ENCODE measurements around the gene APBB1. TPM values are rescaled to one million over a fixed set of nuclear protein-coding genes. Genes with fewer than 3 reads are reported as not detected.

The APBB1 gene
- polyA plus RNA-seq, 1 of the 3 experiments (the other 2 are of a cell fraction), result 35.9 TPM

DNA sequence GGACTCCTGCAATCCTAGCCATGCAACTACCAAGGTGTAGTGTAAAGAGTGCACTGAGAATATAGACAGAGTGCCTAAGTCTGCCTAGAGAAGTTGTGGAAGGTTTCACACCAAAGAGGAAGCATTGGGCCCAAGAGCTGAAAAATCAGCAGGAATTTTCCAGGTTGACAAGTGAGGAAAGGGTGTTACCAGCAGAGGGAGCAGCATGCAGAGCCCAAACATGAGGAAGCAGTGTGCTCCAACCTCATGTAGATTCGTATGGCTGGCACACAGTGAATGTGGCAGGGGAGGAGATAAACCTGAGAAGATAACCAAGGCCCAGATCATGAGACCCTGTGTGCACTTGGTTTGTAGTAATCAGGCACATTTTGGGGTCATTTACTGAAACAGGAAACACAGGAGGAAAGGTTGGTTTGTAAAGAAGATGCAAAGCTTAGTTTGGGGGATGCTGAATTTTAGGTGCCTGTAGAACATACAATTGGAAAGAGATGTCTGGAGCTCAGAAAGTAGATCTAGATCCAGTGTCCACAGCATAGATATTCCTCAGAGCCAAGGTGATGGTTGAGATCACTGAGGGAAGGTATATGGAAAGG is 20.2 kb upstream of the APBB1 start (continued):
- TF ChIP-seq MXI1 (IDR thresholded peaks at IDR 0.05; ENCODE audit: low read depth, low read length), result peak; percentile 53; the same call in 1 of the 2 replicates

- Histone ChIP-seq H4K20me1 (ENCODE audit: insufficient read depth) (no peaks in the 10 kb centered on the region), H3K36me3 (replicated peaks in 1 of 2; ENCODE audit: control insufficient read depth in 1 of 2, insufficient read depth in 2 of 2, low read length in 1 of 2) (no peaks in the 10 kb centered on the region), H3K27me3 (ENCODE audit: insufficient read depth) (no peaks in the 10 kb centered on the region), H3K9me3 (no peaks in the 10 kb centered on the region), H3F3A (replicated peaks; ENCODE audit: insufficient read depth) (no peaks in the 10 kb centered on the region), H3K9me2 (no peaks in the 10 kb centered on the region), H2AFZ (ENCODE audit: low read depth) (no peak overlapping the region), H3K9ac (no peak overlapping the region), H3K27ac (ENCODE audit: low read depth in 2 of 2, low read length in 1 of 2) (no peak overlapping the region), H3K4me2 (no peak overlapping the region), H3K4me3 (ENCODE audit: low read depth in 2 of 2, low read length in 1 of 2) (no peak overlapping the region), H3K79me2 (ENCODE audit: insufficient read depth) (no peaks in the 10 kb centered on the region), H3K4me1 (ENCODE audit: control insufficient read depth in 1 of 2, insufficient read depth in 2 of 2, low read depth in 1 of 2, low read length in 1 of 2) (peaks cover 0 to 18% of the 10 kb centered on the region in 2 experiments; a peak in 1 of 4 replicates)
- CTCF ChIA-PET, result interaction anchor here (0.7 to 14.7 kb wide), 16 partner anchors 10 to 268 kb away, joined by 3 to 360 read pairs (median 7); no protein-coding TSS in a partner anchor
- 93% methylated on average over 3 of the region's 3 CpGs for WGBS (ENCODE audit: low lambda C conversion rate)
- TF ChIP-seq TAF1 (IDR thresholded peaks at IDR 0.05; ENCODE audit: borderline replicate concordance, low read depth, low read length) (no peak), POLR2AphosphoS5 (IDR thresholded peaks at IDR 0.05; ENCODE audit: low read depth, low read length) (no peak), JUND (IDR thresholded peaks at IDR 0.05) (no peak), MXI1 (IDR thresholded peaks at IDR 0.05; ENCODE audit: low read depth, low read length) (no peak), FOXM1 (IDR thresholded peaks at IDR 0.05; ENCODE audit: low read depth) (no peak), RAD21 (IDR thresholded peaks at IDR 0.05; ENCODE audit: low read length) (no peak), CHD2 (IDR thresholded peaks at IDR 0.05; ENCODE audit: low read length, partially characterized antibody) (no peak), RXRA (IDR thresholded peaks at IDR 0.05; ENCODE audit: borderline replicate concordance, low read depth) (no peak), MAX (IDR thresholded peaks at IDR 0.05; ENCODE audit: low read depth) (no peak), ELF1 (IDR thresholded peaks at IDR 0.05) (no peak), GATA2 (CRISPR knock-in tag; IDR thresholded peaks at IDR 0.05) (no peak), RFX5 (IDR thresholded peaks at IDR 0.05; ENCODE audit: low read length) (no peak)
- TF ChIP-seq, protein P1, sequence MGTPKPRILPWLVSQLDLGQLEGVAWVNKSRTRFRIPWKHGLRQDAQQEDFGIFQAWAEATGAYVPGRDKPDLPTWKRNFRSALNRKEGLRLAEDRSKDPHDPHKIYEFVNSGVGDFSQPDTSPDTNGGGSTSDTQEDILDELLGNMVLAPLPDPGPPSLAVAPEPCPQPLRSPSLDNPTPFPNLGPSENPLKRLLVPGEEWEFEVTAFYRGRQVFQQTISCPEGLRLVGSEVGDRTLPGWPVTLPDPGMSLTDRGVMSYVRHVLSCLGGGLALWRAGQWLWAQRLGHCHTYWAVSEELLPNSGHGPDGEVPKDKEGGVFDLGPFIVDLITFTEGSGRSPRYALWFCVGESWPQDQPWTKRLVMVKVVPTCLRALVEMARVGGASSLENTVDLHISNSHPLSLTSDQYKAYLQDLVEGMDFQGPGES (IDR thresholded peaks at IDR 0.05; ENCODE audit: low read depth, low read length), result no peak
- TF ChIP-seq, protein P2, sequence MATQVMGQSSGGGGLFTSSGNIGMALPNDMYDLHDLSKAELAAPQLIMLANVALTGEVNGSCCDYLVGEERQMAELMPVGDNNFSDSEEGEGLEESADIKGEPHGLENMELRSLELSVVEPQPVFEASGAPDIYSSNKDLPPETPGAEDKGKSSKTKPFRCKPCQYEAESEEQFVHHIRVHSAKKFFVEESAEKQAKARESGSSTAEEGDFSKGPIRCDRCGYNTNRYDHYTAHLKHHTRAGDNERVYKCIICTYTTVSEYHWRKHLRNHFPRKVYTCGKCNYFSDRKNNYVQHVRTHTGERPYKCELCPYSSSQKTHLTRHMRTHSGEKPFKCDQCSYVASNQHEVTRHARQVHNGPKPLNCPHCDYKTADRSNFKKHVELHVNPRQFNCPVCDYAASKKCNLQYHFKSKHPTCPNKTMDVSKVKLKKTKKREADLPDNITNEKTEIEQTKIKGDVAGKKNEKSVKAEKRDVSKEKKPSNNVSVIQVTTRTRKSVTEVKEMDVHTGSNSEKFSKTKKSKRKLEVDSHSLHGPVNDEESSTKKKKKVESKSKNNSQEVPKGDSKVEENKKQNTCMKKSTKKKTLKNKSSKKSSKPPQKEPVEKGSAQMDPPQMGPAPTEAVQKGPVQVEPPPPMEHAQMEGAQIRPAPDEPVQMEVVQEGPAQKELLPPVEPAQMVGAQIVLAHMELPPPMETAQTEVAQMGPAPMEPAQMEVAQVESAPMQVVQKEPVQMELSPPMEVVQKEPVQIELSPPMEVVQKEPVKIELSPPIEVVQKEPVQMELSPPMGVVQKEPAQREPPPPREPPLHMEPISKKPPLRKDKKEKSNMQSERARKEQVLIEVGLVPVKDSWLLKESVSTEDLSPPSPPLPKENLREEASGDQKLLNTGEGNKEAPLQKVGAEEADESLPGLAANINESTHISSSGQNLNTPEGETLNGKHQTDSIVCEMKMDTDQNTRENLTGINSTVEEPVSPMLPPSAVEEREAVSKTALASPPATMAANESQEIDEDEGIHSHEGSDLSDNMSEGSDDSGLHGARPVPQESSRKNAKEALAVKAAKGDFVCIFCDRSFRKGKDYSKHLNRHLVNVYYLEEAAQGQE (IDR thresholded peaks at IDR 0.05; ENCODE audit: low read depth, low read length), result no peak
- DNase-seq, result no peak
- POLR2A ChIA-PET, result interaction anchor here (0.6 to 2.3 kb wide), 2 partner anchors 19 to 35 kb away, joined by 3 to 9 read pairs; partner anchors contain the start of gene APBB1
Observed at GRCh38 chr11:6437993-6438392, 19.1 kb upstream of the APBB1 start.

Measured in SK-N-SH (cell line).